Nephron progenitor cell (in vitro differentiated cells): ENCODE measurements around the gene KCNAB1.

Source experiments
- DNase-seq: peaks from one replicate; pipeline ENCODE4 v3.0.0; 2021
- H3K27ac Mint-ChIP-seq: 2 replicates; pipeline ENCODE4 v1.8.0; 2021; ENCODE audit warnings: mild to moderate bottlenecking, moderate library complexity, mixed read lengths
- H3K27me3 Mint-ChIP-seq: 2 replicates; pipeline ENCODE4 v1.8.0; 2021; ENCODE audit warnings: mild to moderate bottlenecking, low read depth, mixed read lengths; ENCODE audit not compliant: poor library complexity
- H3K36me3 Mint-ChIP-seq: 2 replicates; pipeline ENCODE4 v1.8.0; 2021; ENCODE audit warnings: low read depth, mixed read lengths
- H3K4me1 Mint-ChIP-seq: 2 replicates; pipeline ENCODE4 v1.8.0; 2021; ENCODE audit warnings: mixed read lengths
- H3K4me3 Mint-ChIP-seq: 2 replicates; pipeline ENCODE4 v1.8.0; 2021; ENCODE audit warnings: mild to moderate bottlenecking, moderate library complexity, mixed read lengths
- H3K9me3 Mint-ChIP-seq: 2 replicates; pipeline ENCODE4 v1.8.0; 2021; ENCODE audit warnings: mild to moderate bottlenecking, moderate library complexity, mixed read lengths
- CTCF ChIP-seq: fragments of 200-600 bp; sonication (generic); IDR thresholded peaks from 2 replicates; pipeline ENCODE4 v1.5.0; 2021; ENCODE audit warnings: antibody characterized with exemption

Gene KCNAB1

GRCh38 chr3:156421534-156421933 is 301.2 kb downstream of the KCNAB1 start:
- Mint-ChIP-seq H3K9me3 (no peaks in the 10 kb centered on the region), H3K36me3 (no peaks in the 10 kb centered on the region), H3K27ac (no peak overlapping the region), H3K4me3 (no peak overlapping the region), H3K4me1 (peaks cover 9% of the 10 kb centered on the region), H3K27me3 (peaks cover 3% of the 10 kb centered on the region)
- no peak for TF ChIP-seq CTCF
- DNase-seq: no peak

- DNase-seq: no peak
- peak overlapping the region; percentile 89 for H3K27ac Mint-ChIP-seq
- peak overlapping the region; percentile 26 for H3K4me3 Mint-ChIP-seq
- no peaks in the 10 kb centered on the region for H3K9me3 Mint-ChIP-seq
- peaks cover 6% of the 10 kb centered on the region for H3K4me1 Mint-ChIP-seq
- no peak for TF ChIP-seq CTCF
- H3K36me3 Mint-ChIP-seq: no peaks in the 10 kb centered on the region
- peaks cover 7% of the 10 kb centered on the region for H3K27me3 Mint-ChIP-seq
Observed at GRCh38 chr3:156424758-156425157, 304.4 kb downstream of the KCNAB1 start.

- Mint-ChIP-seq H3K27me3 (peaks cover 7% of the 10 kb centered on the region), H3K27ac (peak overlapping the region; percentile 89), H3K36me3 (no peaks in the 10 kb centered on the region), H3K4me3 (peak overlapping the region; percentile 2), H3K9me3 (no peaks in the 10 kb centered on the region), H3K4me1 (peaks cover 14% of the 10 kb centered on the region)
- TF ChIP-seq CTCF: no peak
- peak; percentile 28 for DNase-seq
Observed at GRCh38 chr3:156425651-156426050, 305.3 kb downstream of the KCNAB1 start.

- H3K9me3 Mint-ChIP-seq: no peaks in the 10 kb centered on the region
- peaks cover 7% of the 10 kb centered on the region for H3K27me3 Mint-ChIP-seq
- no peak for TF ChIP-seq CTCF
- H3K36me3 Mint-ChIP-seq: no peaks in the 10 kb centered on the region
- DNase-seq: no peak
- no peak overlapping the region for H3K27ac Mint-ChIP-seq
- peaks cover 26% of the 10 kb centered on the region for H3K4me1 Mint-ChIP-seq
- no peak overlapping the region for H3K4me3 Mint-ChIP-seq
Observed at GRCh38 chr3:156429125-156429524, 308.7 kb downstream of the KCNAB1 start.

- Mint-ChIP-seq H3K9me3 (peaks cover under 1% of the 10 kb centered on the region), H3K4me1 (peaks cover 26% of the 10 kb centered on the region), H3K36me3 (no peaks in the 10 kb centered on the region), H3K27me3 (peaks cover 11% of the 10 kb centered on the region), H3K27ac (no peak overlapping the region), H3K4me3 (no peak overlapping the region)
- DNase-seq: no peak
- no peak for TF ChIP-seq CTCF
Observed at GRCh38 chr3:156431334-156432124, 311.2 kb downstream of the KCNAB1 start.

GRCh38 chr3:156432563-156432962 is 312.2 kb downstream of the KCNAB1 start:
- no peak for TF ChIP-seq CTCF
- Mint-ChIP-seq H3K27ac (peak overlapping the region; percentile 26), H3K36me3 (no peaks in the 10 kb centered on the region), H3K27me3 (peaks cover 4% of the 10 kb centered on the region), H3K4me3 (no peak overlapping the region), H3K4me1 (peaks cover 26% of the 10 kb centered on the region), H3K9me3 (peaks cover 7% of the 10 kb centered on the region)
- no peak for DNase-seq
